Testis (tissue), 2 donors: ENCODE data around the gene CCNG2.

ENCODE experiments used
- POLR2A ChIP-seq: fragments of 450-650 bp; IDR thresholded peaks from one replicate; pipeline ENCODE4 v1.6.1; 2017; ENCODE audit warnings: antibody characterized with exemption, mild to moderate bottlenecking, moderate library complexity
- TF ChIP-seq, protein P1 (sequence below), 3 experiments: fragments of 450-650 bp in 2 of 3; fragments of 200-600 bp in 1 of 3; sonication (generic) in 1 of 3; IDR thresholded peaks; one replicate each; pipeline ENCODE4 v1.5.1; 2016 to 2019; ENCODE audit warnings: antibody characterized with exemption in 3 of 3, mild to moderate bottlenecking in 2 of 3, moderate library complexity in 1 of 3

DNA sequence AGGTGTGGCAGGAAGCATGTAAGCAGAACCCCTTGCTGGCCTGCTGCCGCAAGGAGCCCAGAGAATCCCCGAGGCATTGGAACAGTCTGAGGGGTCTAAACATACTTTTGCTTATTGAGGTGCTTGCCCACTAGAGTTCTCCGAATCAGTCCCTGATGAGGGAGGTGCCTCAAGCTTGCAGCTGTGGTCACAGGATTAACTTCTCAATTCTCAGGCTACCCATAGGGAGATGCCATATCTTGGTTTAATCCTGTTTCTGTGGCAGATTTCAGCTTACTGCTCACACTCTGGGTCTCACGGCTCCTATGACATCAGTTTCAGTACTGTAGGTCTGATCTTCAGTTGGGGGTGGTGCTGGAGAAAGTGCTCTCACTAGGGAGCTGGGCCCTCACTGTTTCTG is 39.9 kb downstream of the CCNG2 start:
- TF ChIP-seq, protein P1, sequence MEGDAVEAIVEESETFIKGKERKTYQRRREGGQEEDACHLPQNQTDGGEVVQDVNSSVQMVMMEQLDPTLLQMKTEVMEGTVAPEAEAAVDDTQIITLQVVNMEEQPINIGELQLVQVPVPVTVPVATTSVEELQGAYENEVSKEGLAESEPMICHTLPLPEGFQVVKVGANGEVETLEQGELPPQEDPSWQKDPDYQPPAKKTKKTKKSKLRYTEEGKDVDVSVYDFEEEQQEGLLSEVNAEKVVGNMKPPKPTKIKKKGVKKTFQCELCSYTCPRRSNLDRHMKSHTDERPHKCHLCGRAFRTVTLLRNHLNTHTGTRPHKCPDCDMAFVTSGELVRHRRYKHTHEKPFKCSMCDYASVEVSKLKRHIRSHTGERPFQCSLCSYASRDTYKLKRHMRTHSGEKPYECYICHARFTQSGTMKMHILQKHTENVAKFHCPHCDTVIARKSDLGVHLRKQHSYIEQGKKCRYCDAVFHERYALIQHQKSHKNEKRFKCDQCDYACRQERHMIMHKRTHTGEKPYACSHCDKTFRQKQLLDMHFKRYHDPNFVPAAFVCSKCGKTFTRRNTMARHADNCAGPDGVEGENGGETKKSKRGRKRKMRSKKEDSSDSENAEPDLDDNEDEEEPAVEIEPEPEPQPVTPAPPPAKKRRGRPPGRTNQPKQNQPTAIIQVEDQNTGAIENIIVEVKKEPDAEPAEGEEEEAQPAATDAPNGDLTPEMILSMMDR (IDR thresholded peaks at IDR 0.05): no peak
- TF ChIP-seq POLR2A: no peak
